ENCODE measurements around the gene CPVL.

CPVL gene

DNA sequence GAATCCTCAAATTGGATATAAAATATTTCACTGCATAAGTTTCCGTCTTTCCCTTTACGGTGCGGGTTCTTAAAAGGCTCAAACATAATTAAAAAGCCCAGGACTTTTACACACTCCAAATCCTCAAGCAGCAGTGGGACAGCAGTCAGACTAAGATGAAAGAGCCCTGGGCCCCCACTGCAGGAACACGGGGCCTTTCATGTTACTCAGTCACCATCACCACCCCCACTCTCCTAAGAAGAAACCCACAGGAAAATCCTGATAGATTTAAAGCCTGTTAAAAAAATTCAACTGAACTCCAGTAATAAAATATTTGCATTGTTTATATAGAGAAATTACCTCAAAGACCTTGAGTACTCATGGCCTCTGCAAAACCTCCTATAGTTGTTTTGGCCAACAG lies 114.2 kb downstream of the CPVL start:
- Histone ChIP-seq H3K4me1 (no peaks in the 10 kb centered on the region), H3K36me3 (replicated peaks) (no peaks in the 10 kb centered on the region; the same call in 1 of the 2 replicates), H3K9me3 (0 out of 2 replicates have a peak, but pooled peaks cover 2% of the 10 kb centered on the region), H3K27me3 (ENCODE audit: low read depth) (no peaks in the 10 kb centered on the region), H3K4me3 (no peak overlapping the region)
- no peak for DNase-seq (ENCODE audit: low spot score in 2 of 2)
- in situ Hi-C loops (cut with MboI; ENCODE audit: low sequenced_read_pairs), result no loop called here

GRCh38 chr7:29030781-29031275 lies 115.5 kb downstream of the CPVL start:
- Histone ChIP-seq H3K4me1 (no peaks in the 10 kb centered on the region), H3K9me3 (0 out of 2 replicates have a peak, but pooled peaks cover 3% of the 10 kb centered on the region), H3K27me3 (ENCODE audit: low read depth) (no peaks in the 10 kb centered on the region), H3K4me3 (no peak overlapping the region), H3K36me3 (replicated peaks) (no peaks in the 10 kb centered on the region; the same call in 1 of the 2 replicates)
- no peak for DNase-seq (ENCODE audit: low spot score in 2 of 2)
- in situ Hi-C loops (cut with MboI; ENCODE audit: low sequenced_read_pairs), result no loop called here

- in situ Hi-C loops (cut with MboI; ENCODE audit: low sequenced_read_pairs), result no loop called here
- no peak overlapping the region for H3K4me3 ChIP-seq
Observed at GRCh38 chr7:29022291-29022988, 123.9 kb downstream of the CPVL start.

DNA sequence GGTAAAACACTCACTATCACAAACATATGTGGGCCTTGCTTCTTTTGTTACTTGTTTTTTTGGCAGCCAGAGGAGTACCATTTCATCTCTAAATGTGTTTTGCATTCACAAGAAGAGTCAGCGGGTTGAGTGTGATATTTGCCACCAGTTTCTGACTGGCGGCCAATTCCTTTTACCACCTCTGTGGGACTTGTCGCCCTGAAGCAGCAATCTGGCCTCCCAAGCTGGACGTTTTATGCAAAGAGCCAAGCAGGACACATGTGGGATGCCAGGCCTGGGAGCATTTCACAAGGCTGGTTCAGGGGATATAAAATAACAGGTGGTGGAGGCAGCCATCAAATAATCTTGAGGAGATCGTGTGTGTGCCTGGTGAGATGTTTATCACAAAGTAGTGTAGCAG lies 126.4 kb downstream of the CPVL start:
- DNase-seq (ENCODE audit: low spot score in 2 of 2), result no peak
- Histone ChIP-seq H3K4me3 (no peak overlapping the region), H3K27me3 (ENCODE audit: low read depth) (no peaks in the 10 kb centered on the region), H3K36me3 (replicated peaks) (no peaks in the 10 kb centered on the region), H3K9me3 (peaks cover 6% of the 10 kb centered on the region; the same call in 1 of the 2 replicates), H3K4me1 (no peaks in the 10 kb centered on the region)
- in situ Hi-C loops (cut with MboI; ENCODE audit: low sequenced_read_pairs), result no loop called here

More at GRCh38 chr7:29022291-29022988, 123.9 kb downstream of the CPVL start:
- H3K4me1 ChIP-seq, result no peaks in the 10 kb centered on the region
- peaks cover 9% of the 10 kb centered on the region; the same call in 1 of the 2 replicates for H3K9me3 ChIP-seq
- no peak for DNase-seq (ENCODE audit: low spot score in 2 of 2)
- no peaks in the 10 kb centered on the region for H3K27me3 ChIP-seq (ENCODE audit: low read depth)
- H3K36me3 ChIP-seq (replicated peaks), result no peaks in the 10 kb centered on the region

DNA sequence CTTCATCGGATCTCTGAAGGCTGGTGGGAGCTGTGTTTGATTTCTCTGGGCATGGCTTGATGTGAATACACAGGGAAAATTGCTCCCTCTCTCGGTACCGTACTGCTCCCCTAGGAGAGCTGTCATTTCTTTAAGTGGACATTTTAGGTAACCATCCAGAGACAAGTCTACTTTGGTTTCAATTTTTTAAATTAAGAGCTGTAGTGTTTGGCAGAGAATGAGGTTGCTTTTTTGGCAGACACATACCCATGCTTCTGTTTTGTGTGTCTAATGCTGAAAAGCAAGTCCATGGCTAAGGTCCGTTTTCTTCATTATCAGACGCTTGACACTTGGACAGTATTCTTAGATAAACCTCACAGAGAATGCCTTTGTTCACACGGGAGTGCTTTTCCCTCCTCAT lies 127.0 kb downstream of the CPVL start:
- H3K27me3 ChIP-seq (ENCODE audit: low read depth), result no peaks in the 10 kb centered on the region
- DNase-seq (ENCODE audit: low spot score in 2 of 2), result no peak
- peaks cover 6% of the 10 kb centered on the region; the same call in 1 of the 2 replicates for H3K9me3 ChIP-seq
- no peaks in the 10 kb centered on the region for H3K36me3 ChIP-seq (replicated peaks)
- no peak overlapping the region for H3K4me3 ChIP-seq
- no peaks in the 10 kb centered on the region for H3K4me1 ChIP-seq
- in situ Hi-C loops (cut with MboI; ENCODE audit: low sequenced_read_pairs), result no loop called here

- in situ Hi-C loops (cut with MboI; ENCODE audit: low sequenced_read_pairs), result no loop called here
- DNase-seq (ENCODE audit: low spot score in 2 of 2), result no peak
- Histone ChIP-seq H3K4me3 (no peak overlapping the region), H3K4me1 (no peaks in the 10 kb centered on the region), H3K9me3 (no peaks in the 10 kb centered on the region), H3K36me3 (replicated peaks) (no peaks in the 10 kb centered on the region), H3K27me3 (ENCODE audit: low read depth) (no peaks in the 10 kb centered on the region)
Observed at GRCh38 chr7:29017713-29018112, 128.6 kb downstream of the CPVL start.

DNA sequence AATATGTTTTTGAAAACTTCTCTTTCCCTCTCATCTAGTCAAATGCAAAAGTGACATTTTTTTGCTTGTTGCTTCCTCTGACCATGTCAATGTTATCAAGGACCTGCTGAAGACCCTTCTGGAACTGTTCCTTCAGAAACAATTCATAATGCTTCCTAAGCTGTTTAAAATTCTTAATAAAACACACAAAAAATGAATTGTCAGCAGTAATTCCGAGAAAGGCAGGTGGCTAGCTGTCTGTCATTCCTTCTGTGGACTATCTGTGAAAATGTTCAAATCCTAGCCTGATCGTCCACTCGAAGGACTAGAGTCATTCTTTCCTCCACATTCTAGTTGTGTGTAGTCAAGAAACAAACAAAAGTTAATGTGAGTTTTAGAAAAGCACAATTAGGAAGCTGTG lies 131.6 kb downstream of the CPVL start:
- no peak for DNase-seq (ENCODE audit: low spot score in 2 of 2)
- in situ Hi-C loops (cut with MboI; ENCODE audit: low sequenced_read_pairs), result no loop called here
- Histone ChIP-seq H3K4me3 (no peak overlapping the region), H3K36me3 (replicated peaks) (no peaks in the 10 kb centered on the region), H3K9me3 (no peaks in the 10 kb centered on the region), H3K4me1 (no peaks in the 10 kb centered on the region), H3K27me3 (ENCODE audit: low read depth) (no peaks in the 10 kb centered on the region)

DNA sequence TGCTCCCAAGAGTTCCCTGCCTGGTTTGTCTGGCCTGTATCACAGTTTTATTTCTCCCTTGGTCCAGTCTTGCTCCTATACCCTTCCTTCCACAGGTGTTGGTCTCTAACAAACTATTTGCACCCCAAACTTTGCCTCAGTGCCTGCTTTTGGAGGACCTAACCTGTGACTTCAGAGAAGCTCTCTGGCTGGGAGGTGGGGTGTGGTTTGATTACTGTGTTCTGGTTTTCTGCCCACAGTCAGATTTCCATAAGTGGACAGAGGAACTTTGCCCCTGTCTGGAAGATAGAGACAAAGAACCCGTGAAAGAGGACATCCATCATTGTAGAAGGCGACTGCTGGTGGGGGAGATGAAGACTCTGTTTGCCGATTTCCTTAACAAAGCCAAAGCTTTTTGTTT lies 132.4 kb downstream of the CPVL start:
- in situ Hi-C loops (cut with MboI; ENCODE audit: low sequenced_read_pairs), result no loop called here
- H3K9me3 ChIP-seq, result no peaks in the 10 kb centered on the region
- no peaks in the 10 kb centered on the region for H3K27me3 ChIP-seq (ENCODE audit: low read depth)
- no peaks in the 10 kb centered on the region for H3K4me1 ChIP-seq
- H3K36me3 ChIP-seq (replicated peaks), result no peaks in the 10 kb centered on the region; the same call in 1 of the 2 replicates
- H3K4me3 ChIP-seq, result no peak overlapping the region
- no peak for DNase-seq (ENCODE audit: low spot score in 2 of 2)

DNA sequence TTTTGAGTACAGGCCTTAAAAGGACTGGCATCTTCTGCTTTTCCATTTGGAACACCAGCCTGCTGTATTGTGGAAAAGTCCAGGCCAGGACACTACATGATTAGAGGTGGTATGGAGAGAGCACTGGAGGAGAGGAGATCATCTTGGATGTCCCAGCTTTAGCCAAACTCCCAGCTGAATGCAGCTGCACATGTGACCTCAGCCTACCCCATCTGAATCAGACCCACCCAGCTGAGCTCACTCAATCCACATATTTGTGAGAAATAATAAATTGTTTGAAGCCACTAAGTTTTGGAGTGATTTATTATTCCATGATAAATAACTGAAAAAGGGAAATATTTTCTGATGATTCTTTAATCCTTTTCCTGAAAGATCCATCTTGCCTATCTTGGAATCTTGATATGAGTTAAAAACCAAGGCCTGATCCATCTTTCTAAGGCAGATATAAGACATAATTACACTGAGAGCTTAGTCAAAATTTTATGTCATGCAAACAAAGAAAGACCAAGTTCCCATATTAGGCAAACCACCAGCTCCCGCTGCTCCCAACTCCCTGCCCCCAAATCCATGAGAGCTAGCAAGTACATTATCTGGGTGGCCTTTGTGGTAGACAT lies 133.1 kb downstream of the CPVL start:
- Histone ChIP-seq H3K9me3 (no peaks in the 10 kb centered on the region), H3K4me3 (no peak overlapping the region), H3K27me3 (ENCODE audit: low read depth) (no peaks in the 10 kb centered on the region), H3K4me1 (no peaks in the 10 kb centered on the region), H3K36me3 (replicated peaks) (no peaks in the 10 kb centered on the region; the same call in 1 of the 2 replicates)
- in situ Hi-C loops (cut with MboI; ENCODE audit: low sequenced_read_pairs), result no loop called here
- no peak for DNase-seq (ENCODE audit: low spot score in 2 of 2)

DNA sequence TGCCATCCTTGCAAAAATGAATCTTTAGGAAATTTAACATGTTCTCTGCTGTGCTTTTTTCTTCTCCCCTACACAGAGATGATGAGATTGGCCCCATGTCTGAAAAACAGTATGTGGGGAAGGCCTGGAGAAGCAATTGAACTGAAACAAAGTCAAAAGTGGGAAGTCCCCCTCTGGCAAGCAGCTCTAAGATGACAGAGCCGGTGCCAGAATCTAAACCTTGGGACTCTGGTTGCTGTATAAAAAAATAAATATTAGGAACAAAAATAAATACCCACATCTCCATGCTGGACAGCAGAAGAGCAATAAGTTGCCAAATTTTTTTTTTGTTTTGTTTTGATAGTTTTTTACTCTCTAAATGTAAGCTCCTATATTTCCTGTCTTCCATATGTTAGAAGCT lies 136.4 kb downstream of the CPVL start:
- Histone ChIP-seq H3K4me1 (peaks cover 7% of the 10 kb centered on the region; the same call in 1 of the 2 replicates), H3K36me3 (replicated peaks) (no peaks in the 10 kb centered on the region; the same call in 1 of the 2 replicates), H3K4me3 (no peak overlapping the region), H3K27me3 (ENCODE audit: low read depth) (no peaks in the 10 kb centered on the region), H3K9me3 (no peaks in the 10 kb centered on the region)
- no peak for DNase-seq (ENCODE audit: low spot score in 2 of 2)
- in situ Hi-C loops (cut with MboI; ENCODE audit: low sequenced_read_pairs), result no loop called here

DNA sequence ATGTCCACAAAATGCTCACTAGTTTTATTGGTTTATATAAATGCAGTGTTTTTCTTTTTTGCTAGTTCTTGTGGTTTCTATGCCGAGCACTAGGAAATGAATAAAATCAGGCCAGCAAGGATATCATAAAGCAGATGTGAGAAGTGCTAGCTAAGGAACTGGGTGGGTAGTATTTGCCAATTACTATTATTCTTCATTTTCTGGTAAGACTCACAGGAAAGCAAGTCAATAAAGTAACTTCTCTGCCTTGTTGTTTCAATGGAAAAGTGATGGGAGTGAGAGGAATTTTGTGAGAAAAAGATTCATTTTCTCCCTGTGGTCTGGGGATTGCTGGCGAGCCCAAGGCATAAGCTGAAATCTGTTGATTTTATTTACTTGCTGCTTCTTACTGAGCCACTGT lies 137.7 kb downstream of the CPVL start:
- H3K36me3 ChIP-seq (replicated peaks), result no peaks in the 10 kb centered on the region; the same call in 1 of the 2 replicates
- no peak for DNase-seq (ENCODE audit: low spot score in 2 of 2)
- H3K27me3 ChIP-seq (ENCODE audit: low read depth), result no peaks in the 10 kb centered on the region
- H3K4me1 ChIP-seq, result peaks cover 7% of the 10 kb centered on the region; the same call in 1 of the 2 replicates
- no peaks in the 10 kb centered on the region for H3K9me3 ChIP-seq
- no peak overlapping the region for H3K4me3 ChIP-seq
- in situ Hi-C loops (cut with MboI; ENCODE audit: low sequenced_read_pairs), result no loop called here

DNA sequence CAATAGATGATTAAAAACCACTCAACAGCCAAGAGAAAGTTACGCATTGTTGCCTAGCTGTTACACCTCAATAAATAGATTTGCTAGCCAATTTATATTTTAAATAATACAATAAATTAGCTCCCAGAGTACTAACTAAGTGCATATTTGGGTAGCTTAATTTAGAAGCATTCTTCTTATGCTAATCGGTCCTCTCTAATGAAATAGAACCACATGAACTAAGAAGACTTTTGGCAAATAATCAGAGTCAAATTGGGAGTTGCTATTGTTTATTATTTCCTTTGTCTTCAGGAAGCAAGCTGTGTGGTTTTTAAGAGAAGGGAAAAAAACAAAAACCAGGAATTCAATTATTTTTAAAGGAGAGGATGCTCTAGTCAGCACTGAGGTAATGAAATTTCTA lies 139.2 kb downstream of the CPVL start:
- in situ Hi-C loops (cut with MboI; ENCODE audit: low sequenced_read_pairs), result no loop called here

GRCh38 chr7:29005829-29006228 lies 140.5 kb downstream of the CPVL start:
- Histone ChIP-seq H3K4me3 (no peak overlapping the region), H3K27me3 (ENCODE audit: low read depth) (no peaks in the 10 kb centered on the region), H3K9me3 (no peaks in the 10 kb centered on the region), H3K36me3 (replicated peaks) (no peaks in the 10 kb centered on the region; the same call in 1 of the 2 replicates), H3K4me1 (peaks cover 7% of the 10 kb centered on the region; the same call in 1 of the 2 replicates)
- DNase-seq (ENCODE audit: low spot score in 2 of 2), result no peak
- in situ Hi-C loops (cut with MboI; ENCODE audit: low sequenced_read_pairs), result no loop called here

More for the DNA sequence above, 139.2 kb downstream of the CPVL start:
- Histone ChIP-seq H3K9me3 (no peaks in the 10 kb centered on the region), H3K4me3 (no peak overlapping the region), H3K27me3 (ENCODE audit: low read depth) (no peaks in the 10 kb centered on the region), H3K36me3 (replicated peaks) (no peaks in the 10 kb centered on the region; the same call in 1 of the 2 replicates), H3K4me1 (peaks cover 7% of the 10 kb centered on the region; the same call in 1 of the 2 replicates)
- no peak for DNase-seq (ENCODE audit: low spot score in 2 of 2)

DNA sequence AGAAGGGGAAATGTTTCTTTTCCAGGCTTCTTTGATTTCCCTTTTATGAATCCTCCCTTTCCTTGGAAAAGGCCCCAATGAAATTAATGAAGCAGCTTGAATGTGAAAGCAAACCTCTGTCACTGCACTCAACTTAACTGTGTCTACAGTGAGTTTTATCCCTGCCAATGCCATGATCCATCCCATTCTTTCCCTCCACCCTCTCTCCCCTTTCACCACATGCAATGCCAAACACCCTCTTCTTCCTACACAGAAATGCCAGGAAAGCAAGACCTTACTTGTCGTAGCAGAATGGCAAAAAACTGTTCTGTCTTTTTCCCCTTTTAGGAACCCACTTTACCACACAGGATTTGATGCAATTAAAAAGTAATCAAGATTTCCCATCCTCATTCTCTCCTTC lies 140.9 kb downstream of the CPVL start:
- H3K36me3 ChIP-seq (replicated peaks), result no peaks in the 10 kb centered on the region; the same call in 1 of the 2 replicates
- DNase-seq (ENCODE audit: low spot score in 2 of 2), result no peak
- H3K27me3 ChIP-seq (ENCODE audit: low read depth), result no peaks in the 10 kb centered on the region
- no peaks in the 10 kb centered on the region for H3K9me3 ChIP-seq
- H3K4me1 ChIP-seq, result peaks cover 7% of the 10 kb centered on the region; the same call in 1 of the 2 replicates
- H3K4me3 ChIP-seq, result no peak overlapping the region
- in situ Hi-C loops (cut with MboI; ENCODE audit: low sequenced_read_pairs), result no loop called here
